A549 (cell line): ENCODE data around the gene ANKRD33. TPM values are rescaled to one million over a fixed set of nuclear protein-coding genes. Genes with fewer than 3 reads are reported as not detected.

Experiments
- ATAC-seq, 2 experiments: fragments of 200-7000 bp in 1 of 2; fragments of >200 bp in 1 of 2; cut with Nextera tagmentation in 1 of 2; cut with Tn5 transposase in 1 of 2; 3 replicates each; pipeline versions ENCODE4 v1.8.0 to v1.9.1; 2018 to 2020; ENCODE audit warnings: mild to moderate bottlenecking in 1 of 2, moderate library complexity in 1 of 2
- CTCF ChIA-PET: fragments of 300-600 bp; sonication (Branson Sonifier 250); formaldehyde crosslinking; extraction: SDS; loops from one replicate; lab custom pipeline; 2021; ENCODE audit warnings: antibody characterized with exemption, inconsistent platforms; lab: Yijun Ruan, JAX
- POLR2A ChIA-PET: fragments of 350-600 bp; formaldehyde crosslinking; extraction: SDS; loops from one replicate; lab custom pipeline; 2021; ENCODE audit warnings: antibody characterized with exemption, inconsistent platforms; lab: Yijun Ruan, JAX
- DNase-seq, 2 experiments: peaks; one replicate each; pipeline versions ENCODE4 v3.0.0 to v3.0.0-alpha.2; 2011 to 2016; ENCODE audit warnings: low read depth in 1 of 2, low spot score in 1 of 2
- FAIRE-seq: peaks from 2 replicates; lab custom pipeline; 2011; peaks lifted over from hg19 to GRCh38; lab: Jason Lieb, UNC
- H3K27ac ChIP-seq, 2 experiments: fragments of >200 bp; sonication (Bioruptor Twin); formaldehyde crosslinking; 3 replicates each; pipeline ENCODE4 v1.5.1; 2016 to 2017
- H3K4me1 ChIP-seq: fragments of >200 bp; sonication (Bioruptor Twin); formaldehyde crosslinking; 3 replicates; pipeline ENCODE4 v1.6.1; 2016
- H3K4me2 ChIP-seq: fragments of >200 bp; sonication (Bioruptor Twin); formaldehyde crosslinking; 3 replicates; pipeline ENCODE4 v1.6.1; 2016
- H3K4me3 ChIP-seq: fragments of >200 bp; sonication (Bioruptor Twin); formaldehyde crosslinking; 3 replicates; pipeline ENCODE4 v1.5.1; 2016
- H3K9me3 ChIP-seq: fragments of >200 bp; sonication (Bioruptor Twin); formaldehyde crosslinking; 3 replicates; pipeline ENCODE4 v1.6.1; 2016
- BCL3 ChIP-seq: fragments of >200 bp; sonication (Bioruptor Twin); formaldehyde crosslinking; IDR thresholded peaks from 3 replicates; pipeline ENCODE4 v1.6.1; 2016
- CBX8 ChIP-seq: fragments of 200-600 bp; sonication (generic); IDR thresholded peaks from 2 replicates; pipeline ENCODE4 v1.6.1; 2016
- CHD4 ChIP-seq: fragments of 200-600 bp; sonication (generic); IDR thresholded peaks from 2 replicates; pipeline ENCODE4 v1.6.1; 2016; ENCODE audit warnings: antibody characterized with exemption, mild to moderate bottlenecking, borderline replicate concordance
- EHMT2 ChIP-seq: fragments of 200-600 bp; sonication (generic); IDR thresholded peaks from 2 replicates; pipeline ENCODE4 v1.6.1; 2016; ENCODE audit warnings: antibody characterized with exemption, low read depth, mild to moderate bottlenecking, moderate library complexity
- EP300 ChIP-seq, 2 experiments: fragments of >200 bp; sonication (Bioruptor Twin); formaldehyde crosslinking; IDR thresholded peaks; 2 replicates in 1 of 2; 3 replicates in 1 of 2; pipeline ENCODE4 v1.6.1; 2016 to 2017
- ESRRA ChIP-seq: fragments of 150-350 bp; IDR thresholded peaks from 2 replicates; pipeline ENCODE4 v1.6.1; 2014; ENCODE audit warnings: mild to moderate bottlenecking, low read length, borderline replicate concordance
- FOSB ChIP-seq: fragments of 250-450 bp; sonication (Bioruptor Pico); IDR thresholded peaks from 2 replicates; pipeline ENCODE4 v1.5.0; 2020; ENCODE audit warnings: mild to moderate bottlenecking, moderate library complexity
- FOSL2 ChIP-seq, 2 experiments: fragments of 450-650 bp in 1 of 2; fragments of >200 bp in 1 of 2; sonication (Bioruptor Twin) in 1 of 2; formaldehyde crosslinking; IDR thresholded peaks; 2 replicates each; pipeline versions ENCODE4 v1.5.0 to v1.6.1; 2016 to 2020; ENCODE audit warnings: mild to moderate bottlenecking in 1 of 2, moderate library complexity in 1 of 2
- FOXS1 ChIP-seq: fragments of 250-450 bp; sonication (Bioruptor Pico); IDR thresholded peaks from 2 replicates; pipeline ENCODE4 v1.5.0; 2020; ENCODE audit warnings: mild to moderate bottlenecking, moderate library complexity
- HEYL ChIP-seq: fragments of 250-450 bp; sonication (Bioruptor Pico); IDR thresholded peaks from 2 replicates; pipeline ENCODE4 v1.8.0; 2021; ENCODE audit warnings: mild to moderate bottlenecking, moderate library complexity
- HOXB13 ChIP-seq: fragments of 250-450 bp; sonication (Bioruptor Pico); IDR thresholded peaks from 2 replicates; pipeline ENCODE4 v1.5.0; 2020; ENCODE audit warnings: low read depth, mild to moderate bottlenecking, moderate library complexity
- HOXB5 ChIP-seq: fragments of 250-450 bp; sonication (Bioruptor Pico); IDR thresholded peaks from 2 replicates; pipeline ENCODE4 v1.5.0; 2020; ENCODE audit warnings: mild to moderate bottlenecking, moderate library complexity
- JUN ChIP-seq, 2 experiments: fragments of >200 bp; sonication (Bioruptor Twin); formaldehyde crosslinking; IDR thresholded peaks; 2 replicates in 1 of 2; 3 replicates in 1 of 2; pipeline ENCODE4 v1.6.1; 2016 to 2017
- JUNB ChIP-seq: fragments of >200 bp; sonication (Bioruptor Twin); formaldehyde crosslinking; IDR thresholded peaks from 2 replicates; pipeline ENCODE4 v1.6.1; 2016
- MAFK ChIP-seq: fragments of 450-650 bp; IDR thresholded peaks from 2 replicates; pipeline ENCODE4 v1.6.1; 2014; ENCODE audit not compliant: partially characterized antibody
- MAX ChIP-seq: IDR thresholded peaks from 2 replicates; pipeline ENCODE4 v1.6.1; 2012
- NPAS2 ChIP-seq: fragments of 250-450 bp; sonication (Bioruptor Pico); IDR thresholded peaks from 2 replicates; pipeline ENCODE4 v1.8.0; 2022; ENCODE audit warnings: mild to moderate bottlenecking, moderate library complexity, borderline replicate concordance
- NR3C1 ChIP-seq: fragments of >200 bp; sonication (Bioruptor Twin); formaldehyde crosslinking; IDR thresholded peaks from 3 replicates; pipeline ENCODE4 v1.6.1; 2017
- PHF8 ChIP-seq: fragments of 200-600 bp; sonication (generic); IDR thresholded peaks from 2 replicates; pipeline ENCODE4 v1.6.1; 2016; ENCODE audit warnings: low read depth, mild to moderate bottlenecking, antibody characterized with exemption, moderate library complexity, borderline replicate concordance
- RARB ChIP-seq: fragments of 250-450 bp; sonication (Bioruptor Pico); IDR thresholded peaks from 2 replicates; pipeline ENCODE4 v1.8.0; 2021; ENCODE audit warnings: mild to moderate bottlenecking, moderate library complexity
- SREBF2 ChIP-seq: fragments of 450-650 bp; IDR thresholded peaks from 2 replicates; pipeline ENCODE4 v1.6.1; 2014; ENCODE audit warnings: mild to moderate bottlenecking, moderate library complexity
- TFCP2L1 ChIP-seq: fragments of 250-450 bp; sonication (Bioruptor Pico); IDR thresholded peaks from 2 replicates; pipeline ENCODE4 v1.5.0; 2021; ENCODE audit warnings: mild to moderate bottlenecking
- ZFP36 ChIP-seq: fragments of 450-650 bp; IDR thresholded peaks from 2 replicates; pipeline ENCODE4 v1.6.1; 2014; ENCODE audit warnings: borderline replicate concordance; ENCODE audit not compliant: partially characterized antibody
- ZNF302 ChIP-seq: fragments of 250-450 bp; sonication (Bioruptor Pico); IDR thresholded peaks from 2 replicates; pipeline ENCODE4 v1.9.0; 2021; ENCODE audit warnings: inconsistent platforms, mild to moderate bottlenecking, moderate library complexity
- WGBS: methylation state at CpG from one replicate; pipeline ENCODE4 v1.1.6; 2017; ENCODE audit errors: missing lambda C conversion rate; 5-methylcytosine and 5-hydroxymethylcytosine counted together
- polyA plus RNA-seq, 4 experiments: library from polyadenylated mRNA; depleted of rRNA in 3 of 4; stranded (reverse); fragments of >200 nt; fragmentation: RNase III in 1 of 4; extraction: RNeasy Plus Mini Kit Qiagen cat#74134 plus additional on column Dnase treatment in 1 of 4; gene quantifications; 2 replicates in 3 of 4; 3 replicates in 1 of 4; pipeline ENCODE4 v1.2.3, GENCODE V29; 2011 to 2017
- TF ChIP-seq, protein P1 (sequence below): fragments of >200 bp; sonication (Bioruptor Twin); formaldehyde crosslinking; IDR thresholded peaks from 2 replicates; pipeline ENCODE4 v1.6.1; 2016
- TF ChIP-seq, protein P2 (sequence below): IDR thresholded peaks from 2 replicates; pipeline ENCODE4 v1.6.1; 2012
- TF ChIP-seq, protein P3 (sequence below): fragments of 250-450 bp; sonication (Bioruptor Pico); IDR thresholded peaks from 2 replicates; pipeline ENCODE4 v1.5.0; 2021; ENCODE audit warnings: mild to moderate bottlenecking, moderate library complexity, borderline replicate concordance
- TF ChIP-seq, protein P4 (sequence below): fragments of 450-650 bp; IDR thresholded peaks from 2 replicates; pipeline ENCODE4 v1.6.1; 2014; ENCODE audit warnings: antibody characterized with exemption
- TF ChIP-seq, protein P5 (sequence below): fragments of 150-350 bp; IDR thresholded peaks from 2 replicates; pipeline ENCODE4 v1.6.1; 2014; ENCODE audit warnings: low read depth, mild to moderate bottlenecking, low read length

Gene ANKRD33
- polyA plus RNA-seq, 2 of the 4 experiments (the other 2 are of a cell fraction): not detected

- H3K9me3 ChIP-seq: no peaks in the 10 kb centered on the region
- ChIA-PET POLR2A (no interaction called here), CTCF (interaction anchor here (0.7 to 4.9 kb wide), 11 partner anchors 9 to 1866 kb away, joined by 3 to 32 read pairs (median 3); no protein-coding TSS in a partner anchor)
- DNase-seq (no peak), FAIRE-seq (no peak), ATAC-seq (peak in 1 of 2 experiments; percentile 9; a peak in 2 of 6 replicates)
- H3K4me3 ChIP-seq: no peak overlapping the region
- WGBS: 69% methylated on average over 17 of the region's 18 CpGs
- no peaks in the 10 kb centered on the region for H3K4me1 ChIP-seq
- H3K4me2 ChIP-seq: no peak overlapping the region
- H3K27ac ChIP-seq: no peak overlapping the region
- no peak for TF ChIP-seq ZNF302 (CRISPR knock-in tag)
- TF ChIP-seq, protein P1, sequence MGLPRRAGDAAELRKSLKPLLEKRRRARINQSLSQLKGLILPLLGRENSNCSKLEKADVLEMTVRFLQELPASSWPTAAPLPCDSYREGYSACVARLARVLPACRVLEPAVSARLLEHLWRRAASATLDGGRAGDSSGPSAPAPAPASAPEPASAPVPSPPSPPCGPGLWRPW: no peak
- TF ChIP-seq TFCP2L1 (CRISPR knock-in tag): no peak
- no peak for TF ChIP-seq FOXS1 (CRISPR knock-in tag)
- no peak for TF ChIP-seq NR3C1
- TF ChIP-seq, protein P2, sequence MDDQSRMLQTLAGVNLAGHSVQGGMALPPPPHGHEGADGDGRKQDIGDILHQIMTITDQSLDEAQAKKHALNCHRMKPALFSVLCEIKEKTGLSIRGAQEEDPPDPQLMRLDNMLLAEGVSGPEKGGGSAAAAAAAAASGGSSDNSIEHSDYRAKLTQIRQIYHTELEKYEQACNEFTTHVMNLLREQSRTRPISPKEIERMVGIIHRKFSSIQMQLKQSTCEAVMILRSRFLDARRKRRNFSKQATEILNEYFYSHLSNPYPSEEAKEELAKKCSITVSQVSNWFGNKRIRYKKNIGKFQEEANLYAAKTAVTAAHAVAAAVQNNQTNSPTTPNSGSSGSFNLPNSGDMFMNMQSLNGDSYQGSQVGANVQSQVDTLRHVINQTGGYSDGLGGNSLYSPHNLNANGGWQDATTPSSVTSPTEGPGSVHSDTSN: no peak
- TF ChIP-seq NPAS2 (CRISPR knock-in tag): no peak
- TF ChIP-seq, protein P3, sequence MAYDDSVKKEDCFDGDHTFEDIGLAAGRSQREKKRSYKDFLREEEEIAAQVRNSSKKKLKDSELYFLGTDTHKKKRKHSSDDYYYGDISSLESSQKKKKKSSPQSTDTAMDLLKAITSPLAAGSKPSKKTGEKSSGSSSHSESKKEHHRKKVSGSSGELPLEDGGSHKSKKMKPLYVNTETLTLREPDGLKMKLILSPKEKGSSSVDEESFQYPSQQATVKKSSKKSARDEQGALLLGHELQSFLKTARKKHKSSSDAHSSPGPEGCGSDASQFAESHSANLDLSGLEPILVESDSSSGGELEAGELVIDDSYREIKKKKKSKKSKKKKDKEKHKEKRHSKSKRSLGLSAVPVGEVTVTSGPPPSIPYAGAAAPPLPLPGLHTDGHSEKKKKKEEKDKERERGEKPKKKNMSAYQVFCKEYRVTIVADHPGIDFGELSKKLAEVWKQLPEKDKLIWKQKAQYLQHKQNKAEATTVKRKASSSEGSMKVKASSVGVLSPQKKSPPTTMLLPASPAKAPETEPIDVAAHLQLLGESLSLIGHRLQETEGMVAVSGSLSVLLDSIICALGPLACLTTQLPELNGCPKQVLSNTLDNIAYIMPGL (CRISPR knock-in tag): no peak
- no peak for TF ChIP-seq JUN (IDR thresholded peaks at IDR 0.05)
- TF ChIP-seq HEYL (CRISPR knock-in tag): no peak
- no peak for TF ChIP-seq PHF8
- TF ChIP-seq RARB (CRISPR knock-in tag): no peak
- no peak for TF ChIP-seq FOSL2 (IDR thresholded peaks at IDR 0.05)
- no peak for TF ChIP-seq FOSL2 (CRISPR knock-in tag; IDR thresholded peaks at IDR 0.05)
- TF ChIP-seq ESRRA: no peak
- no peak for TF ChIP-seq FOSB
- no peak for TF ChIP-seq MAFK
- no peak for TF ChIP-seq HOXB13 (CRISPR knock-in tag)
- TF ChIP-seq SREBF2: no peak
- TF ChIP-seq EHMT2: no peak
- TF ChIP-seq EP300 (IDR thresholded peaks at IDR 0.05): no peak
Measured at GRCh38 chr12:51905471-51906429, 17.8 kb downstream of the ANKRD33 start.

DNA sequence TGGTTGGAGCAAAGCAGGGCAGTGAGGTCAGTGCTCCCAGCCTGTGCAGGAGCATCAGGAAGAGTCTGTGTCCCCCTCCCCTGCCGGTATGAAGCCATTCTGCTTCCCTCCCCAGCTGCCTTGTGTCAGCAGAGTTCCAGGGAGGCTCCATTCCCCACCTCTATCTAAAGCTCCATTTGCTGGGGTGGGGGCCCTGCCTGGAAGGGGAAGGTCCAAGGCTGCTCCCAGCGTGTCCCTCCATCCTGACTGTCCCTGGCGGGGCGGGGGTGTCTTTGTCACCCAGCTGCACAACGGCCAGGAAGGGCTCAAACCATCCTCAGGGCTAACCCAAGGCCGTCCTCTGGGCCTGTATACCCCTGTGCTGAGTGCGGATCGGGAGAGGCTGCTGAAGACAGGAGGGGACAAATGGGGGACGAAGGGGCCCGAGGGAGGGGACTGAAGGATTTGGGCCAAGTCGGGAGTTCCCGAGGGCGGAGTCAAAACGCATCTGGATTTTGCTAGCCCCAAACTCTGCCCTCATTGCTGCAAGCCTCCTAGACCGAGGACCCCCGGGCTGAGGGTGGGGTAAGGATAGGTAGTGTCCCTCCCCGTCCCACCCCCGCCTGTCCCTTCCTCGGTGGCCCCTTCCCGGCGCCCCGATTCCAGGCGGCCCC is 18.7 kb downstream of the ANKRD33 start:
- no peaks in the 10 kb centered on the region for H3K4me1 ChIP-seq
- FAIRE-seq (no peak), DNase-seq (no peak), ATAC-seq (peak in 1 of 2 experiments; percentile 9; a peak in 2 of 6 replicates)
- no peaks in the 10 kb centered on the region for H3K9me3 ChIP-seq
- H3K4me3 ChIP-seq: no peak overlapping the region
- H3K4me2 ChIP-seq: no peak overlapping the region
- CTCF ChIA-PET: interaction anchor here (1.0 to 4.9 kb wide), 6 partner anchors 10 to 117 kb away, joined by 3 to 32 read pairs (median 3); no protein-coding TSS in a partner anchor
- no peak overlapping the region for H3K27ac ChIP-seq
- POLR2A ChIA-PET: no interaction called here
- WGBS: 65% methylated on average over 14 of the region's 23 CpGs
- no peak for TF ChIP-seq CHD4
- TF ChIP-seq CBX8: no peak
- TF ChIP-seq, protein P4, sequence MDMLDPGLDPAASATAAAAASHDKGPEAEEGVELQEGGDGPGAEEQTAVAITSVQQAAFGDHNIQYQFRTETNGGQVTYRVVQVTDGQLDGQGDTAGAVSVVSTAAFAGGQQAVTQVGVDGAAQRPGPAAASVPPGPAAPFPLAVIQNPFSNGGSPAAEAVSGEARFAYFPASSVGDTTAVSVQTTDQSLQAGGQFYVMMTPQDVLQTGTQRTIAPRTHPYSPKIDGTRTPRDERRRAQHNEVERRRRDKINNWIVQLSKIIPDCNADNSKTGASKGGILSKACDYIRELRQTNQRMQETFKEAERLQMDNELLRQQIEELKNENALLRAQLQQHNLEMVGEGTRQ: no peak
- TF ChIP-seq HOXB5 (CRISPR knock-in tag): no peak
- no peak for TF ChIP-seq JUN (IDR thresholded peaks at IDR 0.05)
- TF ChIP-seq EHMT2: no peak
- TF ChIP-seq BCL3: no peak
- no peak for TF ChIP-seq FOXS1 (CRISPR knock-in tag)
- TF ChIP-seq, protein P5, sequence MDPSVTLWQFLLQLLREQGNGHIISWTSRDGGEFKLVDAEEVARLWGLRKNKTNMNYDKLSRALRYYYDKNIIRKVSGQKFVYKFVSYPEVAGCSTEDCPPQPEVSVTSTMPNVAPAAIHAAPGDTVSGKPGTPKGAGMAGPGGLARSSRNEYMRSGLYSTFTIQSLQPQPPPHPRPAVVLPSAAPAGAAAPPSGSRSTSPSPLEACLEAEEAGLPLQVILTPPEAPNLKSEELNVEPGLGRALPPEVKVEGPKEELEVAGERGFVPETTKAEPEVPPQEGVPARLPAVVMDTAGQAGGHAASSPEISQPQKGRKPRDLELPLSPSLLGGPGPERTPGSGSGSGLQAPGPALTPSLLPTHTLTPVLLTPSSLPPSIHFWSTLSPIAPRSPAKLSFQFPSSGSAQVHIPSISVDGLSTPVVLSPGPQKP: no peak
- TF ChIP-seq JUNB: no peak
- TF ChIP-seq ZFP36: no peak
- no peak for TF ChIP-seq MAX
